Skin epidermis (tissue), 12 donors: ENCODE results near the gene LCA5.
"Not testable (repeated sequence)": the region's sequence is repeated elsewhere in the genome, so short reads cannot be mapped to it uniquely, and the experiment has no call there.

Experiments used
- H3K27ac ChIP-seq, 21 experiments: fragments of 200-600 bp; sonication (generic) in 11 of 21; one replicate each; pipeline ENCODE4 v1.5.0; 2020; ENCODE audit warnings: mild to moderate bottlenecking in 3 of 21, inconsistent platforms in 2 of 21, moderate library complexity in 2 of 21
- H3K4me3 ChIP-seq, 7 experiments: fragments of 200-600 bp; sonication (generic) in 2 of 7; one replicate each; pipeline ENCODE4 v1.5.0; 2020; ENCODE audit warnings: inconsistent platforms in 2 of 7, mild to moderate bottlenecking in 2 of 7, moderate library complexity in 1 of 7

The LCA5 gene

DNA sequence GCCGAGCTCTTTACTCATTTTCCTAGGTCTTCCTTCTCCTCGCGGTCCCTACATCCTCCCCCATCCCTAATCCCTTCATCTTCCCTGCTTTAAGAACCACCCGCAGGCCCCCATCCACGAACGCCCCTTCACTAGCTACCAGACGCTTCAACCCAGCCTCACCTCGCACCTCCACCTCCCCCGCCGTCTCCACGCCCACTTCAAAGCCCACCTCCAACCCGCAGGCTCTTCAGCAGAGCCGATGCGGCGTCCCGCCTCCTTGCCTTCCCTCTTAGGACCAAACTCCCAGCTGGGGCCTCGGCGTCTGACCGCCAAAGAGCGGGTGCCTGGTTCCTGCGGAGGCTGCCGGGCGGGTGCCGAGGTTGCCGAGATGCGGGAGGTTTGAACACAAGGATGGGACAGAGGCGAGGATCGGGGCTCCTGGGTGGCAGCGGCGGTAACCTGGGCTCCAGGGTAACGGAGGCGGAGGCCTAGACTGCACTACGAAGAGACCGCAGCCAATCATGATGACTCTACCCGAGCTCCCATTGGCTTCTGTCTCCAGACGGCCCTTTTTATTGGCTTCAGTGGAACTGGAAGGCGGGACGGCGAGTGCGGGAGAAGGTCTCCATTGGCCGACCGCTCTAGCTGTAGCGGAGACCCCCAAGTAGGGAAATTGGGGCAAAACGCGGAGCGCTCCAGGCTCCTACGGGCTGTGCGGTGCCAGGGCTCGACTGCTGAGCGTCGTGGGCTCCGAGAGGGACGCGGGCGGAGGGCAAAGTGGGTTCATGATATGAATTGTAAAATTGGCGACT is at the start of gene LCA5:
Gene LCA5 (minus strand): TSS at position 477 of the 794 bp plus-strand sequence. CDS start 18,536 bp downstream, outside the sequence.
- Histone ChIP-seq H3K4me3 (peak within 1 kb of the TSS; percentile 60 to 82 (median 63)), H3K27ac (peak within 1 kb of the TSS in 20 of 21 experiments; percentile 40 to 90 (median 78))

DNA sequence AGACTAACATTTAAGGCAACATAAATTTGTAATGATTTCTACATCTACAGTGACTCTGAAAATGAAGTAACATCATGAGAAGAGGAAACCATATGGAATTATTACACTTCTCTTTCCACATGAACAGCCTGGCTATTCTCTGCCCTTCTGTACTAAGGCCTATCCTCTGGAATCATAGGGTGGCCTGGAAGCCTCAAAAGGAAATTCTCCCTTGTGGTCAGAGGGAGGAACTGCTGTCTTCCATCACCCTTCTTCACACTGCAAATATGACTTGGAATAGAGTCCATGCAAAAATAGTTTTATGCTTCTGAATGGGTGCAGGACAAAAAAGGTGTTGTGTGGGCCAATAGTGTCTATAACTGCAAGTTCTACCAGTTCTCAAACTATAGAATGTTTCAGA is 49.3 kb upstream of the LCA5 start:
- Histone ChIP-seq H3K4me3 (no peak overlapping the region), H3K27ac (no peak overlapping the region)

- H3K4me3 ChIP-seq: no peak overlapping the region
- no peak overlapping the region for H3K27ac ChIP-seq
Observed at GRCh38 chr6:79584332-79584731, 47.1 kb upstream of the LCA5 start.

GRCh38 chr6:79577926-79578325 is 40.7 kb upstream of the LCA5 start:
- H3K4me3 ChIP-seq, H3K27ac ChIP-seq: not testable (repeated sequence)

GRCh38 chr6:79574630-79575225 is 37.5 kb upstream of the LCA5 start:
- H3K4me3 ChIP-seq: no peak overlapping the region
- H3K27ac ChIP-seq: no peak overlapping the region

- Histone ChIP-seq H3K27ac (no peak overlapping the region), H3K4me3 (no peak overlapping the region)
Observed at GRCh38 chr6:79574174-79574573, 36.9 kb upstream of the LCA5 start.

- peak overlapping the region in 1 of 7 experiments; percentile 19 for H3K4me3 ChIP-seq
- H3K27ac ChIP-seq: no peak overlapping the region
Observed at GRCh38 chr6:79571030-79571367, 33.8 kb upstream of the LCA5 start.

- peak overlapping the region in 1 of 7 experiments; percentile 19 for H3K4me3 ChIP-seq
- H3K27ac ChIP-seq: no peak overlapping the region
Observed at GRCh38 chr6:79570129-79571029, 33.1 kb upstream of the LCA5 start.

- H3K27ac ChIP-seq: no peak overlapping the region
- no peak overlapping the region for H3K4me3 ChIP-seq
Observed at GRCh38 chr6:79568996-79569395, 31.8 kb upstream of the LCA5 start.

GRCh38 chr6:79564636-79565035 is 27.4 kb upstream of the LCA5 start:
- H3K27ac ChIP-seq: no peak overlapping the region
- no peak overlapping the region for H3K4me3 ChIP-seq

DNA sequence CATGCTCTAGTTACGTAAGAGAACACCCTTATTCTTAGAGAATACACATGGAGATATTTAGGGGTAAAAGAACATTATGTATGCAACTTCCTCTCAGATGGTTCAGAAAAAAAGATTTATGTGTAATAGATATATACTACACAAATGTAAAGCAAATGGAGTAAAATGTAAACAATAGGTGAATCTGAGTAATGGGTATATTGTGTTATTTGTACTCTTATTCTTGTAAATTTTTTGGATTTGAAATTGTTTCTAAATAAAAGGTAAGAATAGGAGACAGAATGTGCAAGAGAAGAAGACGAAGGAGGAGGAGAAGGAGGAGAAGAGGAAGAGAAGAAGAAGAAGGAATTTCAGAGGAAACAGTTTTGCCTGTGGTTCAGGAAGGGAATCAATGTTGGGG is 22.5 kb upstream of the LCA5 start:
- no peak overlapping the region for H3K27ac ChIP-seq
- H3K4me3 ChIP-seq: no peak overlapping the region

DNA sequence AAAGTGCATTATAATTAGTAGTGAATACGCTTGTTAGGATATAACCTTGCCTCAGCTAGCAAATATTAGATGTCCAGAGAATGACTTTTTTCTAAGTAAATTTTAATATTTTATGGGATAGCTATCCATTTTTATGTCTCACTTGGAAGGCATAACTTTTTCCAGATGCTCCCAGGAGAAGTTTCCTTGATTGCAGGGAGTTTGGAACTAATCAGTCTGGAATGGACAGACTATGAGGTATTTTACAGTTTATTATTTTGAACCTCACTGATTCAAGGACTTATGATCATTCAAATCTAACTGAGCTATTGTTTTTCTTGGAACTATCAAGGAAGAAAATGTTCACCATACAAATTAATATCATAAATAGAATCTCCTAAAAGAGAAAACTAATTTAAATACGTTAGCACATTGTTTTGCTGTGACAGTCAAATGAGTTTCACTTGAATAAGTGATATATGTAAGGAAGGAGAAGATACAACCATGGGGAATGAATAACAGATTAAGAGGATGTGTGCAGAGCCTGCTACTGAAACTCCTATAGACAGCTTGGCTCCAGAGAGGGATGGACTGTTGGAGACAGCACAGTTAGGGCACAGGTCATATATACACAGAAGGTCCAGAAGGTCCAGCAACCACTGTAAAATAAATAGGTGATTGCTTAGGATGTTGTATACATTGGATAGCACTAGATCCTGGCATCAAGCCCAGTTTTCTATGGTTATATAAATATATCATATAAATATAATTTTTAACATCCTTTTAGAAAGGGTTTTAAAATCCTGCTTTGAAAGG is 20.6 kb upstream of the LCA5 start:
- Histone ChIP-seq H3K4me3 (no peak overlapping the region), H3K27ac (no peak overlapping the region)

DNA sequence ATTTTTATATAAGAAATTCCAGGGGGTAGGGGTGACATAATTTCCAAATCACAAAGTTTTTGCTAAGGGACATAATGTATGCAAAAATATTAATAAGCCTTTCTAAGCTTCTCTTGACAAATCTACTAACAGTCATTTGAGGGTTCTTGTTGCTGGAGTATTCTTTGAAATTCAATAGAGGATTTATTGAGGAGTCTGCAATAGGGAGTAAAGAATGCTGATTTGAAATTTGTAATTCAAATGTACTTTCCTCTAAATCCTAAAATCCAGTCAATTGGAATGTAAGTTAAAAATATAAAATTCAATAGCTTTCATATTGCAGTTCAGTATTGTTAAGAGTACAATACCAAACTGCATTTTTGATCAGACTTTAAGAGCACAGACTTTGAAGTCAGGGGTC is 17.1 kb upstream of the LCA5 start:
- Histone ChIP-seq H3K4me3 (no peak overlapping the region), H3K27ac (no peak overlapping the region)

GRCh38 chr6:79551401-79551800 is 14.2 kb upstream of the LCA5 start:
- H3K27ac ChIP-seq: no peak overlapping the region
- H3K4me3 ChIP-seq: no peak overlapping the region

DNA sequence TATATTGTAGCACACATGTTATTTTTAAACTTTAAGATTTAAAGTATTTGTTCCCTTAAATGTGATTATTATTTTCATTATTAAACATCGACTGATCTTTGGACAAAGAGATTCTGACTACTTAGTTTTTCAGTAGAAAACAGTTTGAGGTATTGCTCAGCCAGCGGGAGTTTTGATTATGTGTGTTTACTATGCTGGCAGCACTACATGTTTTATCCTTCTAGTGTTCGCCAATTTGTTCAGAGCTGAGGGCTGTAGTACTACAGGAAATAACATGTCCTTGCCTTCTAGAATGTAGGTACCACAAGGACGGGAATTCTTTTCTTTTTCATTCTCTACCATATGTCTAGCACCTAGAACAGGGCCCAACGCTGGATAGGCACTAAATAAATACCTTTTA is 11.1 kb upstream of the LCA5 start:
- Histone ChIP-seq H3K27ac (no peak overlapping the region), H3K4me3 (no peak overlapping the region)

DNA sequence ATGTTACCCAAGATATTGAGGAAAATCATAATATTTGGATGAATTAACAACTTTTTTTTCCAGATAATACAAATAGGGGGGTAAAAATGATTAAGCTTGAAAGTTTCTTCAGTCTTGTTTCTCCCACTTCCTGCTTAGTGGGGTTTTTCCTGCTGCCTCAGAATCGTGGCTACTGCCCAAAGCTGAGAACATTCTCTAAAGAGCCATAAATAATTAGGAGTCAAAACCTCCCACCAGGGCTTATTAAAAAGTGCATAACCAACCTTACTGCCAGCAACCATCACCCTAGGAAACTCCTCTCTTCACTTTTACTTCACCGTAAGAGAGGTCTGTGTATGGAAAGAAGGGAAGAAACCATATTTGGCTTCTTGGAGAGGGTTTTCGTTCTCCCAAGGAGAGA is 9.0 kb upstream of the LCA5 start:
- H3K4me3 ChIP-seq: no peak overlapping the region
- no peak overlapping the region for H3K27ac ChIP-seq

- no peak overlapping the region for H3K4me3 ChIP-seq
- H3K27ac ChIP-seq: peak overlapping the region in 8 of 21 experiments; percentile 1 to 55 (median 18)
Observed at GRCh38 chr6:79544939-79545450, 7.8 kb upstream of the LCA5 start.

GRCh38 chr6:79544299-79544927 is 7.2 kb upstream of the LCA5 start:
- H3K4me3 ChIP-seq: no peak overlapping the region
- H3K27ac ChIP-seq: peak overlapping the region in 6 of 21 experiments; percentile 1 to 55 (median 26)

DNA sequence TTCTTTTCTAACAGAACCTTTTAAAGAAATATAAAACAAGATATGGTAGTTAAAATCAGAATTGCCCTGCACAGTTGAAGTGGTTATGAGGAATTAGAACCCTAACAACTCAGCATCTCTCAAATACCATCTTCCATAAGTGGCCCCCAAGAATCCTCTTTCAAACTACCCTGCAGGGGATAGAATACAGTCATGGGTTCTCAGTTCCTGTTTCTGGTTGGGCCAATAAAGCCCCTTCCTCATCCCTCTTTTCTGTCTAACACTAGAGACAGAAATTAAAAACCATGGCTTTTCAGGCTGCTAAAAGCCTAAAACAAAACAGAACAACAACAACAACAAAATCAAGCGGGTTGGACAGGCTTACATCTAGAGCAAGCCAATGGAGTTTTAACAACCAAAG is 6.7 kb upstream of the LCA5 start:
- H3K4me3 ChIP-seq: no peak overlapping the region

More for the DNA sequence above, 6.7 kb upstream of the LCA5 start:
- H3K27ac ChIP-seq: no peak overlapping the region
